OCI-LY1 (cell line): ENCODE results near the gene GALR1.

Source experiments
- CTCF ChIP-seq: fragments of 200-600 bp; sonication (generic), shearing (Covaris generic); IDR thresholded peaks from 2 replicates; pipeline ENCODE4 v1.5.1; 2017; ENCODE audit warnings: mild to moderate bottlenecking, antibody characterized with exemption, low read length, moderate library complexity, mixed read lengths
- EZH2 ChIP-seq: fragments of 200-600 bp; sonication (generic), shearing (Covaris generic); IDR thresholded peaks from 2 replicates; pipeline ENCODE4 v1.8.0; 2017; ENCODE audit warnings: borderline replicate concordance, mixed run types, mild to moderate bottlenecking, antibody characterized with exemption, low read length, moderate library complexity, mixed read lengths

- TF ChIP-seq CTCF, result no peak
- TF ChIP-seq EZH2, result no peak
Measured at GRCh38 chr18:77298172-77298571, 48.5 kb downstream of the GALR1 start.
